Epithelial cell of proximal tubule (primary cell): ENCODE data around the gene DNASE1L2. TPM values are rescaled to one million over a fixed set of nuclear protein-coding genes. Genes with fewer than 3 reads are reported as not detected.
"Not testable (repeated sequence)": the region's sequence is repeated elsewhere in the genome, so short reads cannot be mapped to it uniquely, and the experiment has no call there.

ENCODE experiments used
- DNase-seq: peaks from one replicate; pipeline ENCODE4 v3.0.0-alpha.2; 2011; ENCODE audit warnings: low read depth
- H3K4me3 ChIP-seq: 2 replicates; pipeline ENCODE4 v1.5.1; 2011; ENCODE audit warnings: low read depth, mild to moderate bottlenecking, low read length
- total RNA-seq: library from RNA; depleted of rRNA; stranded (reverse); fragments of >200 nt; gene quantifications from 2 replicates; pipeline ENCODE4 v1.2.3, GENCODE V29; 2015
- TF ChIP-seq, protein P1 (sequence below): conservative IDR thresholded peaks from 2 replicates; pipeline ENCODE4 v1.5.1; 2012; ENCODE audit warnings: low read depth, mild to moderate bottlenecking, low read length

DNASE1L2 gene
- total RNA-seq, 1 donor from 2014 or later = 0.52 TPM

DNA sequence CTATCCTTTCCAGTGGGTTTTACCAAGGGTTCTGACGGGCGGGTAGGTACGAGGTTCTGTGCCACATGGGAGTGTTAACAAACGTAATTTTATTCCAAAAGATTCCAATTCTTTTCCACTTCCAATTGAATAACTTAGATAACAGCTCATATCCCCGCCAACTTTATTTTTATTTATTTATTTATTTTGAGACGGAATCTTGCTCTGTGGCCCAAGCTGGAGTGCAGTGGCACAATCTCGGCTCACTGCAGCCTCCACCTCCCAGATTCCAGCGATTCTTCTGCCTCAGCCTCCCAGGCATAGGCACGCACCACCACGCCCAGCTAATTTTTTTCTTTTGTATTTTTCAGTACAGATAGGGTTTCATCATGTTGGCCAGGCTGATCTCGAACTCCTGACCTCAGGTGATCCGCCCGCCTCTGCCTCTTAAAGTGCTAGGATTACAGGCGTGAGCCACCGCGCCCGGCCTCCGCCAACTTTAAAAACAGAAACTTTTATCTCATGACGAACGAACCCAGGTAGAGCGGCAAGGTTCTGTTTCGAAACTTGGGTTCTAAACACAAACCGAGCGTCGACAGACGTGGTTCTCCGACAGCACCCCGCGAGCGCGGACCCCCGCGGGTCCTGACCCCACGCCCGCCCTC, 14.5 kb downstream of the DNASE1L2 start:
- DNase-seq = no peak
- H3K4me3 ChIP-seq = peak overlapping the region; percentile 77

DNA sequence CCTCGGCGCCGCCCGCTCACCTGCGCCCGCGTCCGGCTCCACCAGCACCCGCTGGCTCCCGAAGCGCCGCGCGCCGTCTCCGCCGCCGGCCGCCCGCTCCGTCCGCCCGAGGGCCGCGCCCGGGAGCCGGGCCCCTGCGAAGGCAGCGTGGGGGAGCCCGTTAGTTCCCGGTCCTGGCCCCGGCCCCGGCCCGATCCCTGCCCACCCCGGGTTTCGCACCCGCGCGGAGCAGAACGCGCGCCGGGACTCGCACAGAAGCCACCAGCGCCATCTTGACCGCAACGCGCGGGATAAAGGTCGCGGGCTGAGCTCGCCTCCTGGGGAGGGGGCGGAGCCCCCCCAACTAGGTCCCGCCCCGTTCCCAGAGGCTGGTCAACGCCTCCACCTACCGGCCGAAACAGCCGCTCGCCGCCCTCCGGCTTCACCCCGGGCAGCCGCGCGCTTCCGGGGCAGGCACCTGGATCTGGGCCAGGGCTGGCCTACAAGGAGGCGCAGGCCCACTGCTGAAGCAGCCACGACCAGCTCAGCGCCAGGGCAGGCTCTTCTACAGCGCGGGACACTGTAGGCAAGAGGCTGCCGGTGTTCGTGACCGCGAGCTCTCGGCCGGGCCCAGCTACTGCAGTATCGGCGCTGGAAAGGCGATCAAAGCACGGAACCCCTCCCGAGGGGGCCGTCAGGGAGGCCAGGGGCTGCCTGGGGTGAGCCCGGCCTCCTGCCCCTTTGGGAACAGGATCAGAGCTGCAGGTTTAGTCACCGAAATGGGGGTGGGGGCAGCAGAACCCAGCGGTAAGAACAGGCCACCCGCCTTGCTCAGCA, 15.3 kb downstream of the DNASE1L2 start, which contains the start of gene ECI1:
ECI1 (minus strand) TSS at position 292 of the 816 bp plus-strand sequence; CDS start at position 271, 21 bp downstream.
- peak; percentile 36 for DNase-seq
- TF ChIP-seq, protein P1, sequence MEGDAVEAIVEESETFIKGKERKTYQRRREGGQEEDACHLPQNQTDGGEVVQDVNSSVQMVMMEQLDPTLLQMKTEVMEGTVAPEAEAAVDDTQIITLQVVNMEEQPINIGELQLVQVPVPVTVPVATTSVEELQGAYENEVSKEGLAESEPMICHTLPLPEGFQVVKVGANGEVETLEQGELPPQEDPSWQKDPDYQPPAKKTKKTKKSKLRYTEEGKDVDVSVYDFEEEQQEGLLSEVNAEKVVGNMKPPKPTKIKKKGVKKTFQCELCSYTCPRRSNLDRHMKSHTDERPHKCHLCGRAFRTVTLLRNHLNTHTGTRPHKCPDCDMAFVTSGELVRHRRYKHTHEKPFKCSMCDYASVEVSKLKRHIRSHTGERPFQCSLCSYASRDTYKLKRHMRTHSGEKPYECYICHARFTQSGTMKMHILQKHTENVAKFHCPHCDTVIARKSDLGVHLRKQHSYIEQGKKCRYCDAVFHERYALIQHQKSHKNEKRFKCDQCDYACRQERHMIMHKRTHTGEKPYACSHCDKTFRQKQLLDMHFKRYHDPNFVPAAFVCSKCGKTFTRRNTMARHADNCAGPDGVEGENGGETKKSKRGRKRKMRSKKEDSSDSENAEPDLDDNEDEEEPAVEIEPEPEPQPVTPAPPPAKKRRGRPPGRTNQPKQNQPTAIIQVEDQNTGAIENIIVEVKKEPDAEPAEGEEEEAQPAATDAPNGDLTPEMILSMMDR = peak; percentile 58
- peak within 1 kb of the TSS; percentile 77 for H3K4me3 ChIP-seq

More for the DNA sequence above, 14.5 kb downstream of the DNASE1L2 start:
- TF ChIP-seq, protein P1 = no peak

DNA sequence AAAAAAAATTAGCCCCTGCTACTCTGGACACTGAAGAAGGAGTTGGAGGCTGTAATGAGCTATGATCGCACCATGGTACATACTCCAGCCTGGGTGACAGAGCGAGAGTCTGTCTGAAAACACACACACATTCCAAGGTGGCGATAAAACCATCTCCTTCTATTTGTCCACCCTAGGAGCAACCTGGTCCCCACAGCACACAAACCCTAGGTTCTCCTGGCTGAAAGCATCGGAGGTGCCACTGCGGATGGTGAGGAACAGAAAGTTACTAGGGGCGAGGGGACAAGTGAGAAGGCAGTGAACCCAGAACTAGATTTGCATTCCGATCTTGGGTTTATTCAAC, 16.5 kb downstream of the DNASE1L2 start:
- DNase-seq = no peak
- TF ChIP-seq, protein P1 = no peak
- no peak overlapping the region for H3K4me3 ChIP-seq

DNA sequence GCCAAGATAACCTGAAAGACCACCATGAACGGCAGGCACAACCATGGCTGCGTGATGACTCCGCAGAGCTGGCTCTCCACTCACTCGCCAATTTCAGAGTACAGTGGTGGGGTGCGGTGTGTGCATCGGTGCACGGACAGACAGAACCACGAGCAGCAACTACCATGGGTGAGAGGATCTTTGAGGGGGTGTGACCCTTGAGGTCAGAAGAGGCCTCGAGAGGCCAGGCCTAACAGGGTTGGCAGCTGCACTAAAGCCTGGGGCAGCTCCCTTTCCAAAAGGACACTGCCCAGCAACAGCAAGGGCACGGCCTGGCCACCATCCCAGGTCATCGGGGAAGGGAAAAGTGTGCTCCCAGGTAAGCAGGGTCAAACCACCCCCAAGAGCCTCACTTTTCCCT, 17.0 kb downstream of the DNASE1L2 start:
- no peak overlapping the region for H3K4me3 ChIP-seq
- TF ChIP-seq, protein P1 = no peak
- DNase-seq = no peak

DNA sequence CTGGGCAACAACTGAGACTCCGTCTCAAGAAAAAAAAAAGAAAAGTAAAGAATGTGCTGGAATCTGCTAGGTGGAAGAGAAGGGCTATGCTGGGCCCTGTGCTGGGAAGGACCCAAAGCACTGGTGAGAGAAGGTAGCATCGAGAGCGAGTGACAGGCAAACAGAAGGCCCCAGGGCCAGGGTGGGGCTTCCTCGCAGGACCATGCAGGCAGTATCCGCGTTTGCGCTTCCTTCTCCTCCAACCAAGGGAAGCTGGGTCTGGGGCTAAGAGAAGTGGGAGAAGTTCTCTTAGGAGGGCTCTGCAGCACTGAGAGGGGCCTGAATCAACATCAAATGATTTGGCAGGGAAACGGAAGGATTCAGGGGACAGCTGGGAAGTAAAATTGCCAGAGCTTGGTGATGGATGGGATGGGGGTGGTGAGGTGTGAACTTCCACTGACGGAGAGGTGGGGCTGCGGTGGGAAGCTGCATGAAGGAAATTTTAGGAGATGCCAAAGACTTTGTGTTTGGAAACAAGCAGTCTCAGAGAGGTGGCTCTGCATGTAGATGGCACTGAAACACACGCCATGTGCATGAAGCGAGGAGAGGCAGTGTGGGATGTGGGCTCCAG, 20.4 kb downstream of the DNASE1L2 start:
- TF ChIP-seq, protein P1 = no peak
- no peak for DNase-seq

DNA sequence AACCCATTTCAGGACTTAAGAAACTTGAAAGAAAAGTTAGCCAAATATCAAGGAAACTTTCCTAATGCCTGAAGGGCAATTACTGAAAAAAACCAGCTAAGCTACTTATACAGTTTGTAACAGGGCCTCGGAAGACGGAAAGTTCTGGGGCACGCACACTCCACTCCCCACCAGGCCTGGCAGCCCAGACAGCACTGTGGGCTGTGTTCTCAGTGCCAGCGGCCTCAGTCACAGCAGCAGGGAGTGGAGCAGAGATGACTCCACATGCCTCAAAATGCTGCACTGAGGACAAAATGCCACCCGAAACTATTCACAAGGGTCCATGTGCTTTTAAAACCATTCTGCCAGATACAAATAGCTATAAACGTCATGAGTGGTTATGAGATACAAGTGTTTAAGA, 21.5 kb downstream of the DNASE1L2 start:
- H3K4me3 ChIP-seq = no peak overlapping the region
- TF ChIP-seq, protein P1 = no peak
- no peak for DNase-seq

More for the DNA sequence above, 20.4 kb downstream of the DNASE1L2 start:
- no peak overlapping the region for H3K4me3 ChIP-seq

DNA sequence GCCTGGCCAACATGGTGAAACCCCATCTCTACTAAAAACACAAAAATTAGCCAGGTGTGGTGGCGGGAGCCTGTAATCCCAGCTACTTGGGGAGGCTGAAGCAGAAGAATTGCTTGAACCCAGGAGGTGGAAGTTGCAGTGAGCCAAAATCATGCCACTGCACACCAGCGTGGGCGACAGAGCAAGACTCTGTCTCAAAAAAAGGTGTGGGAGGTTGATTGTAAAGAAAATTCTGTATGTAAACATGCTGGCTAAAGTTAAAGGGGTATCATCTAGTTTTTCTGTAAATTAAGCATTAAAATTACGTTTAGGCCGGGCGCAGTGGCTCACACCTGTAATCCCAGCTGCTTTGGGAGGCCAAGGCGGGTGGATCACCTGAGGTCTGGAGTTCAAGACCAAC, 22.3 kb downstream of the DNASE1L2 start:
- not testable (repeated sequence) for DNase-seq, H3K4me3 ChIP-seq
